ACC112 (cell line): ENCODE measurements around the gene STARD13.
A peak's percentile ranks its signal among the peaks of the same experiment; 100 is the strongest.

Experiments
- H2AFZ ChIP-seq: fragments of 200-600 bp; sonication (generic); one replicate; pipeline ENCODE4 v1.6.0; 2017; ENCODE audit warnings: antibody characterized with exemption, low read length; ENCODE audit not compliant: unreplicated experiment
- H3K27ac ChIP-seq: fragments of 200-600 bp; sonication (generic); 2 replicates; pipeline ENCODE4 v1.5.1; 2014; ENCODE audit warnings: low read depth, mild to moderate bottlenecking, antibody characterized with exemption, low read length, moderate library complexity
- H3K27me3 ChIP-seq: fragments of 200-600 bp; sonication (generic); 2 replicates; pipeline ENCODE4 v1.6.1; 2014; ENCODE audit warnings: mild to moderate bottlenecking, antibody characterized with exemption, low read length, moderate library complexity, mixed read lengths; ENCODE audit not compliant: insufficient read depth
- H3K36me3 ChIP-seq: fragments of 200-600 bp; sonication (generic); 2 replicates; pipeline ENCODE4 v1.6.1; 2016; ENCODE audit warnings: mild to moderate bottlenecking, antibody characterized with exemption, low read length, moderate library complexity, mixed read lengths; ENCODE audit not compliant: insufficient read depth
- H3K4me1 ChIP-seq: fragments of 200-600 bp; sonication (generic); one replicate; pipeline ENCODE4 v1.6.1; 2016; ENCODE audit warnings: low read length, mixed read lengths; ENCODE audit not compliant: insufficient read depth, unreplicated experiment, control insufficient read depth
- H3K4me3 ChIP-seq: fragments of 200-600 bp; sonication (generic); 2 replicates; pipeline ENCODE4 v1.5.1; 2014; ENCODE audit warnings: mild to moderate bottlenecking, low read depth, low read length
- H3K79me2 ChIP-seq: fragments of 200-600 bp; sonication (generic); one replicate; pipeline ENCODE4 v1.6.0; 2016; ENCODE audit warnings: low read length; ENCODE audit not compliant: control insufficient read depth, unreplicated experiment, insufficient read depth

STARD13 gene

GRCh38 chr13:33137721-33138120 lies 147.8 kb downstream of the STARD13 start:
- peaks cover 77% of the 10 kb centered on the region for H3K36me3 ChIP-seq

GRCh38 chr13:33135097-33135496 lies 150.5 kb downstream of the STARD13 start:
- peaks cover 59% of the 10 kb centered on the region for H3K36me3 ChIP-seq
- no peaks in the 10 kb centered on the region for H3K27me3 ChIP-seq
- H3K27ac ChIP-seq, result no peak overlapping the region
- peaks cover 12% of the 10 kb centered on the region for H3K4me1 ChIP-seq
- no peak overlapping the region for H2AFZ ChIP-seq
- H3K79me2 ChIP-seq, result peaks cover 14% of the 10 kb centered on the region
- H3K4me3 ChIP-seq, result no peak overlapping the region

More at GRCh38 chr13:33137721-33138120, 147.8 kb downstream of the STARD13 start:
- Histone ChIP-seq H2AFZ (no peak overlapping the region), H3K4me1 (peaks cover 12% of the 10 kb centered on the region), H3K27ac (no peak overlapping the region), H3K79me2 (peaks cover 18% of the 10 kb centered on the region), H3K27me3 (no peaks in the 10 kb centered on the region), H3K4me3 (no peak overlapping the region)

GRCh38 chr13:33134213-33134612 lies 151.3 kb downstream of the STARD13 start:
- peaks cover 14% of the 10 kb centered on the region for H3K79me2 ChIP-seq

GRCh38 chr13:33132644-33133440 lies 152.7 kb downstream of the STARD13 start:
- peaks cover 46% of the 10 kb centered on the region for H3K36me3 ChIP-seq

More at GRCh38 chr13:33134213-33134612, 151.3 kb downstream of the STARD13 start:
- Histone ChIP-seq H3K27ac (no peak overlapping the region), H3K4me3 (no peak overlapping the region), H3K36me3 (peaks cover 52% of the 10 kb centered on the region), H2AFZ (no peak overlapping the region), H3K4me1 (peaks cover 12% of the 10 kb centered on the region), H3K27me3 (no peaks in the 10 kb centered on the region)

GRCh38 chr13:33129886-33130285 lies 155.7 kb downstream of the STARD13 start:
- H3K4me3 ChIP-seq, result no peak overlapping the region
- no peak overlapping the region for H2AFZ ChIP-seq
- H3K4me1 ChIP-seq, result peaks cover 46% of the 10 kb centered on the region
- H3K27ac ChIP-seq, result no peak overlapping the region
- H3K36me3 ChIP-seq, result peaks cover 24% of the 10 kb centered on the region
- H3K79me2 ChIP-seq, result peaks cover 9% of the 10 kb centered on the region
- H3K27me3 ChIP-seq, result no peaks in the 10 kb centered on the region

More at GRCh38 chr13:33132644-33133440, 152.7 kb downstream of the STARD13 start:
- H3K4me3 ChIP-seq, result no peak overlapping the region
- peak overlapping the region; percentile 66 for H3K27ac ChIP-seq
- no peak overlapping the region for H2AFZ ChIP-seq
- H3K79me2 ChIP-seq, result peaks cover 11% of the 10 kb centered on the region
- peaks cover 18% of the 10 kb centered on the region for H3K4me1 ChIP-seq
- no peaks in the 10 kb centered on the region for H3K27me3 ChIP-seq

GRCh38 chr13:33129094-33129832 lies 156.3 kb downstream of the STARD13 start:
- peaks cover 6% of the 10 kb centered on the region for H3K79me2 ChIP-seq
- H2AFZ ChIP-seq, result no peak overlapping the region
- H3K4me1 ChIP-seq, result peaks cover 46% of the 10 kb centered on the region
- H3K4me3 ChIP-seq, result no peak overlapping the region
- peak overlapping the region; percentile 90; the same call in 1 of the 2 replicates for H3K27ac ChIP-seq
- H3K27me3 ChIP-seq, result no peaks in the 10 kb centered on the region
- peaks cover 22% of the 10 kb centered on the region; the same call in 1 of the 2 replicates for H3K36me3 ChIP-seq

GRCh38 chr13:33128134-33128533 lies 157.4 kb downstream of the STARD13 start:
- Histone ChIP-seq H2AFZ (no peak overlapping the region), H3K36me3 (peaks cover 26% of the 10 kb centered on the region), H3K4me3 (no peak overlapping the region), H3K27me3 (no peaks in the 10 kb centered on the region), H3K4me1 (peaks cover 41% of the 10 kb centered on the region), H3K27ac (peak overlapping the region; percentile 90), H3K79me2 (peaks cover 5% of the 10 kb centered on the region)

- Histone ChIP-seq H3K27ac (peak overlapping the region; percentile 90), H3K4me3 (no peak overlapping the region), H3K4me1 (peaks cover 38% of the 10 kb centered on the region)
Measured at GRCh38 chr13:33127009-33127551, 158.5 kb downstream of the STARD13 start.

GRCh38 chr13:33125821-33126570 lies 159.6 kb downstream of the STARD13 start:
- Histone ChIP-seq H3K36me3 (peaks cover 30% of the 10 kb centered on the region), H2AFZ (no peak overlapping the region), H3K4me1 (peaks cover 38% of the 10 kb centered on the region), H3K79me2 (peaks cover 3% of the 10 kb centered on the region), H3K4me3 (peak overlapping the region; percentile 35), H3K27me3 (no peaks in the 10 kb centered on the region), H3K27ac (peak overlapping the region; percentile 90)

More at GRCh38 chr13:33127009-33127551, 158.5 kb downstream of the STARD13 start:
- Histone ChIP-seq H3K79me2 (peaks cover 5% of the 10 kb centered on the region), H2AFZ (no peak overlapping the region), H3K27me3 (no peaks in the 10 kb centered on the region), H3K36me3 (peaks cover 33% of the 10 kb centered on the region)
